Right cardiac atrium (tissue), 5 donors: ENCODE results near the gene TMEM181. TPM values are rescaled to one million over a fixed set of nuclear protein-coding genes. Genes with fewer than 3 reads are reported as not detected.
A peak's percentile ranks its signal among the peaks of the same experiment; 100 is the strongest.
"Not testable (repeated sequence)": the region's sequence is repeated elsewhere in the genome, so short reads cannot be mapped to it uniquely, and the experiment has no call there.

Experiments used
- ATAC-seq, 2 donors: fragments of 200-7000 bp; cut with Tn5 transposase; one replicate each; pipeline versions ENCODE4 v1.8.0 to v1.9.1; 2020; ENCODE audit warnings: moderate library complexity in 2 of 2, mild to moderate bottlenecking in 1 of 2
- DNase-seq, 3 donors: peaks; one replicate each; pipeline ENCODE4 v3.0.0-alpha.2; 2020
- H3K27ac ChIP-seq: one replicate; pipeline ENCODE4 v1.5.1; 2013; ENCODE audit warnings: mild to moderate bottlenecking, low read length, control low read depth, moderate library complexity
- H3K27me3 ChIP-seq: one replicate; pipeline ENCODE4 v1.6.1; 2013; ENCODE audit not compliant: control insufficient read depth, insufficient read depth
- H3K4me1 ChIP-seq: one replicate; pipeline ENCODE4 v1.6.1; 2013; ENCODE audit warnings: low read length; ENCODE audit not compliant: control insufficient read depth, insufficient read depth
- H3K4me3 ChIP-seq: one replicate; pipeline ENCODE4 v1.5.1; 2013; ENCODE audit warnings: low read length, control low read depth
- H3K9me3 ChIP-seq: one replicate; pipeline ENCODE4 v1.6.1; 2013; ENCODE audit warnings: low read length; ENCODE audit not compliant: control insufficient read depth
- WGBS: extraction: QIAGEN DNeasy Blood & Tissue Kit; methylation state at CpG from one replicate; pipeline ENCODE4 v1.1.7; 2013; 5-methylcytosine and 5-hydroxymethylcytosine counted together
- intact Hi-C, 4 donors: fragments of 100-400 bp; cut with DNase I; formaldehyde crosslinking; loops; one replicate each; pipeline versions ENCODE4 v1.11.0 to v1.14.0; 2022 to 2023
- polyA plus RNA-seq: library from polyadenylated mRNA; stranded (reverse); fragments of 200-250 nt; gene quantifications from one replicate; pipeline ENCODE4 v1.2.3, GENCODE V29; 2013
- total RNA-seq, 4 donors: library from RNA; stranded (reverse); fragmentation: NEBNext Ultra II Directional; extraction: Animal tissue kit (Norgen Biotek cat#: 25700); gene quantifications; one replicate each; pipeline ENCODE4 v1.2.1, GENCODE V29; 2021
- donor health status: healthy with polysubstance abuse.
- donor health status: DM: no; HTN: yes; CAD: no.
- donor health status: DM: no; HTN: no; CAD: no.
- donor health status: DM: no; HTN: yes; CAD: no; lungs with severe emphysema.
- donor health status: DM: yes; HTN: yes; CAD: no.

Gene TMEM181
- total and polyA plus RNA-seq, 5 donors, result 7.4 to 24.5 (median 16.9) TPM

DNA sequence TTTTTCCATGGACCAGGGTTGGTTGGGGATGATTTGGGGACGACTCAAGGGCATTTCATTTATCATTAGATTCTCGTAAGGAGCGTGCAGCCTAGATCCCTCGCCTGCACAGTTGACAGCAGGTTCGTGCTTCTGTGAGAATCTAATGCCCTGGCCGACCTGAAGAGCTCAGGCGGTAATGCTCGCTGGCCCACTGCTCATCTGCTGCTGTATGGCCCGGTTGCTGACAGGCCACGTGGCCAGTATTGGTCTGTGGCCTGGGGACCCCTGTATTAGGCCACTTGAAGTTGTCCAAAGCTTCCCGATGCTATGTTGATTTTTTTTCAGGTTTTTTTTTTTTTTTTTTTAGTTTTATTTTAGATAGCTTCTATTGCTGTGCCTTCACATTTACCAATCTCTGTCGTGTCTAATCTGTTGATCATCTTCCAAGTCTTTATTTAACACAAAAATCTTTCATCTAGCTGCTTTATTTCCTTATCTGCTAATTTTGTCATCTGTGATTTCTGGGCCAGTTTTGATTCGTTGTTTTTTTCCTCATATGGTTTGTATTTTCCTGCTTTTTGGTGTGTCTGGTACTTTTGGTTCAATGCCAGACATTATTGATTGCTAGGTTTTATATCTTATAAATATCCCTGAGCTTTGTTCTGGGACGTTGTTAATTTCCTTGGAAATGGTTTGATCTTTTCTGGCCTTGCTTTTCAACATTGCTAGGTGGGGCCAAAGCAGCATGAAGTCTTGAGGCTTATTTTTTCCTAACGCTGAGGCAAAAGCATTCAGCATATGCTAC lies 43.6 kb downstream of the TMEM181 start:
- WGBS, result 83% methylated on average over 15 of the region's 15 CpGs
- intact Hi-C loops, result loop anchor here in 1 of 4 donors (5.0 kb wide), 1 partner anchor 381 kb away; no protein-coding TSS in a partner anchor
- H3K27me3 ChIP-seq, result no peaks in the 10 kb centered on the region
- ATAC-seq (no peak), DNase-seq (no peak)
- H3K27ac ChIP-seq, result no peak overlapping the region
- H3K9me3 ChIP-seq, result no peaks in the 10 kb centered on the region
- no peak overlapping the region for H3K4me3 ChIP-seq
- H3K4me1 ChIP-seq, result peaks cover 3% of the 10 kb centered on the region

DNA sequence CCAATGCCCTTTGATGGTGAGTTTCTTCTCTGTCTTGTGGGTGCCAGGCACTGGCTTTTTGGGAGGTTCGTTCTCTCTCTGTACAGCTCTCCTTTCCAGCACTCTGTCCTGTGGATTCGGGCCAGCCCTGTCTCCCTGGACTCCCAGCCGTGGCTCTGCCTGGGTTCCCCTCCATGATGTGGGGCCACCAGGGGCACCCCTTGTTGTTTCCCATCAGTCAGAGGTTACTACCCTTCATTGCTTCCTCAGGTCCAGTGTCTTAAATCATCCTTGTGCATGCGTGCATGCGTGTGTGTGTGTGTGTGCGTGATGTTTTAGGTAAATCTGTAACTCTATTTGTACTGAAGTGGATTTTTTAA lies 44.1 kb downstream of the TMEM181 start:
- Histone ChIP-seq H3K4me3 (no peak overlapping the region), H3K9me3 (no peaks in the 10 kb centered on the region), H3K27ac (no peak overlapping the region), H3K4me1 (peaks cover 3% of the 10 kb centered on the region), H3K27me3 (no peaks in the 10 kb centered on the region)
- ATAC-seq, result no peak
- intact Hi-C loops, result loop anchor here in 1 of 4 donors (5.0 kb wide), 1 partner anchor 382 kb away; no protein-coding TSS in a partner anchor
- DNase-seq, result no peak
- WGBS, result 89% methylated on average over 6 of the region's 6 CpGs

DNA sequence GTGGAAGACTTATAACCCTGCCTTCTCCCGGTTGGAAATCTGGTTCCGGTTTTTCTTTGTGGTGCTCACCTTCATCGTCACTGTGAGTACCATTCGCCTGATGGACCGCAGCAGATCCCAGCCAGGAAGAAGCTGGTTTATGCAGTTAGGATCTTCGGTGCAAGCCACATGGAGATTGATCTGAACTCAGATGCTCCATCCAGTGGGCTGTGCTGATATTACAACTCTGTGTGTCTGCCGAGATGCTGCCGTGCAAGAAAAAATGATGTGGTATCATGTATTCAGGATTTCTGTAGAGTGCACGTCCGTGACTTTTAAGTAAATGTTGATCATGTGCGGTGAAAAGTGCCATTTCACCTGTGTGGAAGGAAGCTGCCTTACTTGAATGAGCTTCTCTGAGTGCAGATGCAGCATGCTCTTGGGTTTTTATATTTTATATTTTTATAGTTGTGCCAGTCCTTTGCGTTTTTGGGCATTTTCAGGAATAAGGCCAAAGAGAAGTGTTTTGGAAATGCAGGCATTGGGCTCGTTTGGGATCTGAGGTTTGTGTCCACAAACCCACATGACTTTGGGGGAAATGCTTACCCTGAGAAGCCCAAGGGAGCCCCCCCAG lies 45.5 kb downstream of the TMEM181 start:
- intact Hi-C loops, result loop anchor here in 1 of 4 donors (5.0 kb wide), 1 partner anchor 383 kb away; no protein-coding TSS in a partner anchor
- DNase-seq, result peak in 2 of 3 donors; percentile 58 to 68

DNA sequence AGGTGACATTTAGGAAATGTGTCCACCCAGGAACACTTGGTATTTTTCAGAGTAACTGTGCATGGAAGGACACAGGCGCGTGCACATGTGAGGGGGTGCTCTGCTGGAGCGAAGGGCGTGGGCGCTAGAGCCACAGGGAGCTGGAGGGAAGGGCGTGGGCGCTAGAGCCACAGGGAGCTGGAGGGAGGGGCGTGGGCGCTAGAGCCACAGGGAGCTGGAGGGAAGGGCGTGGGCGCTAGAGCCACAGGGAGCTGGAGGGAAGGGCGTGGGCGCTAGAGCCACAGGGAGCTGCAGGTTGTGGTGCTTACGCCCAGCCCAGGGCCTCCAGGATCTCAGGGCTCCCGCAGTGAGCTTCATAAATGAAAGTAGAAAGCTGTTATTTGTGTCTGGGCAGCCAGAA lies 46.1 kb downstream of the TMEM181 start:
- not testable (repeated sequence) for H3K4me3 ChIP-seq, ATAC-seq, DNase-seq, H3K9me3 ChIP-seq, H3K27ac ChIP-seq, H3K27me3 ChIP-seq
- intact Hi-C loops, result loop anchor here in 1 of 4 donors (5.0 kb wide), 1 partner anchor 384 kb away; no protein-coding TSS in a partner anchor
- H3K4me1 ChIP-seq, result peaks cover 16% of the 10 kb centered on the region
- WGBS, result 84% methylated on average over 15 of the region's 15 CpGs

More for the DNA sequence above, 45.5 kb downstream of the TMEM181 start:
- ATAC-seq, result peak; percentile 62
- Histone ChIP-seq H3K9me3 (no peaks in the 10 kb centered on the region), H3K4me3 (no peak overlapping the region), H3K27ac (no peak overlapping the region), H3K27me3 (no peaks in the 10 kb centered on the region), H3K4me1 (peaks cover 11% of the 10 kb centered on the region)
- 41% methylated on average over 13 of the region's 13 CpGs for WGBS

DNA sequence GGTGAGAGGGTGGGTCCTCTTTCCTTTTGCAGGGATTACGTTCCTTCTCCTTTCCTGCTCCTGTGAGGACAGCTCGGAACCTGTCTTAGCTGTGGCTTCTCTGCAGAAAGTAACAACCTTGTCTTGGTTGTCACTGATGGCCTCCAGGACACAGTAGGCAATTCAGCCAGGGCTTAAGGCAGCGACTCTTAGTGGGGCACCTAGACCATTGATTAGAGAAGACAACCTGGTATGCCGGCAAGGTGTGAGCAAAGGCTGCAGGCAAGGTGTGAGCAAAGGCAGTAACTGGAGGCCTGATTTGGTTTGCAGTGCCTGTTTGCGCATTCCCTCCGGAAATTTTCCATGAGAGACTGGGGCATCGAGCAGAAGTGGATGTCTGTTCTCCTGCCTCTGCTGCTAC lies 47.0 kb downstream of the TMEM181 start:
- 95% methylated on average over 7 of the region's 7 CpGs for WGBS
- intact Hi-C loops, result loop anchor here in 1 of 4 donors (5.0 kb wide), 1 partner anchor 385 kb away; no protein-coding TSS in a partner anchor

GRCh38 chr6:158607411-158608170 lies 47.7 kb downstream of the TMEM181 start:
- Histone ChIP-seq H3K9me3 (no peaks in the 10 kb centered on the region), H3K4me3 (no peak overlapping the region), H3K27me3 (no peaks in the 10 kb centered on the region), H3K27ac (peak overlapping the region; percentile 19), H3K4me1 (peaks cover 21% of the 10 kb centered on the region)
- 76% methylated on average over 14 of the region's 14 CpGs for WGBS
- ATAC-seq (no peak), DNase-seq (peak in 1 of 3 donors; percentile 50)
- intact Hi-C loops, result loop anchor here in 1 of 4 donors (5.0 kb wide), 1 partner anchor 385 kb away; no protein-coding TSS in a partner anchor

More for the DNA sequence above, 47.0 kb downstream of the TMEM181 start:
- H3K4me1 ChIP-seq, result peaks cover 21% of the 10 kb centered on the region
- H3K27me3 ChIP-seq, result no peaks in the 10 kb centered on the region
- no peak overlapping the region for H3K27ac ChIP-seq
- ATAC-seq (no peak), DNase-seq (no peak)
- H3K9me3 ChIP-seq, result no peaks in the 10 kb centered on the region
- H3K4me3 ChIP-seq, result no peak overlapping the region

GRCh38 chr6:158608221-158608620 lies 48.3 kb downstream of the TMEM181 start:
- no peaks in the 10 kb centered on the region for H3K27me3 ChIP-seq
- peaks cover 21% of the 10 kb centered on the region for H3K4me1 ChIP-seq
- intact Hi-C loops, result loop anchor here in 1 of 4 donors (5.0 kb wide), 1 partner anchor 386 kb away; no protein-coding TSS in a partner anchor
- H3K4me3 ChIP-seq, result no peak overlapping the region
- H3K9me3 ChIP-seq, result no peaks in the 10 kb centered on the region
- 95% methylated on average over 12 of the region's 12 CpGs for WGBS
- ATAC-seq (no peak), DNase-seq (peak in 1 of 3 donors; percentile 41)
- H3K27ac ChIP-seq, result no peak overlapping the region

GRCh38 chr6:158609455-158610155 lies 49.7 kb downstream of the TMEM181 start:
- intact Hi-C loops, result loop anchor here in 1 of 4 donors (5.0 kb wide), 1 partner anchor 387 kb away; no protein-coding TSS in a partner anchor
- peaks cover 21% of the 10 kb centered on the region for H3K4me1 ChIP-seq
- 71% methylated on average over 13 of the region's 13 CpGs for WGBS
- no peaks in the 10 kb centered on the region for H3K27me3 ChIP-seq
- DNase-seq (peak in 2 of 3 donors; percentile 54 to 70), ATAC-seq (peak; percentile 54 to 66)
- no peaks in the 10 kb centered on the region for H3K9me3 ChIP-seq
- peak overlapping the region; percentile 72 for H3K27ac ChIP-seq
- H3K4me3 ChIP-seq, result no peak overlapping the region

GRCh38 chr6:158610319-158610968 lies 50.6 kb downstream of the TMEM181 start:
- Histone ChIP-seq H3K4me3 (no peak overlapping the region), H3K4me1 (peaks cover 21% of the 10 kb centered on the region), H3K27me3 (no peaks in the 10 kb centered on the region), H3K9me3 (no peaks in the 10 kb centered on the region), H3K27ac (peak overlapping the region; percentile 72)
- ATAC-seq (peak; percentile 45 to 51), DNase-seq (peak in 2 of 3 donors; percentile 47 to 51)
- intact Hi-C loops, result no loop called here
- 62% methylated on average over 9 of the region's 9 CpGs for WGBS

GRCh38 chr6:158611039-158611438 lies 51.1 kb downstream of the TMEM181 start:
- ATAC-seq, result peak; percentile 7 to 8
- Histone ChIP-seq H3K27ac (peak overlapping the region; percentile 72), H3K9me3 (no peaks in the 10 kb centered on the region), H3K27me3 (no peaks in the 10 kb centered on the region), H3K4me1 (peaks cover 21% of the 10 kb centered on the region), H3K4me3 (no peak overlapping the region)
- no peak for DNase-seq
- 56% methylated on average over 3 of the region's 3 CpGs for WGBS
- intact Hi-C loops, result no loop called here
